Memory B cell (primary cell): ENCODE data around the gene TCEAL5.
"Not testable (repeated sequence)": the region's sequence is repeated elsewhere in the genome, so short reads cannot be mapped to it uniquely, and the experiment has no call there.

Source experiments
- ATAC-seq: fragments of 150-1000 bp; cut with Tn5 transposase; 2 replicates; pipeline ENCODE4 v1.10.0; 2021; ENCODE audit warnings: low read depth, mild to moderate bottlenecking, moderate library complexity
- DNase-seq, 2 donors: peaks; one replicate each; pipeline ENCODE4 v3.0.0; 2022; ENCODE audit warnings: low spot score in 2 of 2
- H3K27ac Mint-ChIP-seq: one replicate; pipeline ENCODE4 v1.8.0; 2022; ENCODE audit warnings: mild to moderate bottlenecking, moderate library complexity, mixed read lengths
- H3K27me3 Mint-ChIP-seq: one replicate; pipeline ENCODE4 v1.8.0; 2022; ENCODE audit warnings: mixed read lengths
- H3K36me3 Mint-ChIP-seq: one replicate; pipeline ENCODE4 v1.8.0; 2022; ENCODE audit warnings: mild to moderate bottlenecking, mixed read lengths
- H3K4me1 Mint-ChIP-seq: one replicate; pipeline ENCODE4 v1.8.0; 2022; ENCODE audit warnings: mixed read lengths
- H3K4me3 Mint-ChIP-seq: one replicate; pipeline ENCODE4 v1.8.0; 2022; ENCODE audit warnings: mild to moderate bottlenecking, moderate library complexity, mixed read lengths
- H3K9me3 Mint-ChIP-seq: one replicate; pipeline ENCODE4 v1.8.0; 2022; ENCODE audit warnings: mixed read lengths

Gene TCEAL5

DNA sequence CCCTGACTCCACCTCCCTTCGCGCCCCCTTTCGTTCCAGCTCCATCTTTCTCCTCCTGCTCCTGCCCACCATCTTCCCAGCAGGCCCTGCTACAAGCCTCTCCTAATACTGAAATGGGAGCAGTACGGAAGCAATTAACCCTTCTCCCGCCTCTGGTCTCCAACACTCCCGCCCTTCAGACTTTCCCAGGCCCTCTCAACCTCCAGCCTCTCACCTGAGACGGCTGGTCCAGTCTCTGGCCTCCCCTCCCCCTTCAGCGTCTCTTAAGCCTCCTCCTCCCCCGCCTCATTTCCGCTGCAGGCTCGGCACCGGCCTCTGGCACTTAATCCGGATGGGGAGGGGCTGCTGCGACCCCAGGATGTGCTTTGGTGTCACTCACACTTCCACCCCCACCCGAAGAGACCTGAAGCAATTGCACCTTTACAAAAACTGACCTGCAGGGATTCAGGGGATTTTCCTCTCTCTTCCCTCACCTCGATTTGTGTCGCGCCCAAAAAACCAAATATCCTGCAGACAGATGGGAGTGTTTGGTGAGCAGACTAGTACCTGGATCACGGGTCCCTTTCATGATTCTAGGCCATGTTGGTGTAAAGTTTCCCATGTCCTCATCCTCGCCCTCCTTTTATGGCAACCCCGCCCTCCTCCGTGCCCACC lies 22.3 kb downstream of the TCEAL5 start:
- Mint-ChIP-seq H3K27me3 (no peaks in the 10 kb centered on the region), H3K36me3 (no peaks in the 10 kb centered on the region), H3K4me1 (peaks cover 9% of the 10 kb centered on the region), H3K27ac (peak overlapping the region; percentile 97), H3K9me3 (no peaks in the 10 kb centered on the region), H3K4me3 (peak overlapping the region; percentile 93)
- ATAC-seq (peak; percentile 30), DNase-seq (no peak)

GRCh38 chrX:103253608-103254007 lies 22.9 kb downstream of the TCEAL5 start:
- Mint-ChIP-seq H3K9me3 (no peaks in the 10 kb centered on the region), H3K36me3 (no peaks in the 10 kb centered on the region), H3K4me1 (peaks cover 9% of the 10 kb centered on the region), H3K4me3 (peak overlapping the region; percentile 17), H3K27me3 (no peaks in the 10 kb centered on the region), H3K27ac (peak overlapping the region; percentile 97)
- ATAC-seq (no peak), DNase-seq (no peak)

DNA sequence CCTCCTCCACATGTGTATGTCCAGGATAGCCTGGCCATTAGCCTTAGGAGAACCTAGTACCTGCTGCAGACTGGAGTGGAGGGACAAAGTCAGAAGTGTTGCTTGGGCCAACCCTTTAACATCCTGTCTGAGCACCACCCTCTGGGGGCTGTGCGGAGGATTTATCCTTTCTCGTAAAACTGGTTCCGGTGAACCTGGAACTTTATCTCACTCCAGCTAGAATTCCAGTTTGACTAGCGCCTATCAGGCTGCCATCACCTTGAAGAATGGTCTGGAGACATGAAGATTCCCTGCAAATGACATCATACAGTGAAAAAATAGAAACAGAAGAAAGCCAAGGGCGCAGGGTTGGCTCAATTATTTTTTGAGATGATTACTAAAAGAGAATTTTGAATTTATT lies 25.6 kb downstream of the TCEAL5 start:
- H3K27me3 Mint-ChIP-seq: peaks cover 2% of the 10 kb centered on the region
- no peaks in the 10 kb centered on the region for H3K9me3 Mint-ChIP-seq
- H3K36me3 Mint-ChIP-seq: no peaks in the 10 kb centered on the region
- no peak for ATAC-seq
- peaks cover 9% of the 10 kb centered on the region for H3K4me1 Mint-ChIP-seq
- no peak overlapping the region for H3K27ac Mint-ChIP-seq
- H3K4me3 Mint-ChIP-seq: no peak overlapping the region
- DNase-seq: no peak

DNA sequence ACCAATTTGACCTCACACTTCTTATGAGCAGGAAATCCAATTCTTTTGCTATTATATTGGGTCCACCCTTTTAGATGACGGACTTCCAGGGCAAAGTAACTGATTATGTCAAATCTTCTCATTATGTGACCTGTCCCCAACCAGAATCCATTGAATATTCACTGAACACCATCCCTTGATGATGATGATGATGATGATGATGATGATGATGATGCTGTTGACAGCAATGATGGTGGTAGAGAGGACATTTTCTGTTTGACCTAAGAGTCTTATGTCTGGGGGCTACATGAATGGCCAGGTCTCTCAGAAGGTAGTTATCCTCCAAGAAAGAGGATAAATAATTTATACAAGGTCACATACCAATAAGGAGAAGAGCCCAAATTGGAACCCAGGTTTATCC lies 26.7 kb downstream of the TCEAL5 start:
- DNase-seq (no peak), ATAC-seq (no peak)
- Mint-ChIP-seq H3K36me3 (no peaks in the 10 kb centered on the region), H3K27ac (no peak overlapping the region), H3K27me3 (peaks cover 2% of the 10 kb centered on the region), H3K4me3 (no peak overlapping the region), H3K4me1 (peaks cover 4% of the 10 kb centered on the region), H3K9me3 (no peaks in the 10 kb centered on the region)

- Mint-ChIP-seq H3K4me1 (no peaks in the 10 kb centered on the region), H3K9me3 (no peaks in the 10 kb centered on the region), H3K4me3 (no peak overlapping the region), H3K27me3 (peaks cover 2% of the 10 kb centered on the region), H3K27ac (no peak overlapping the region), H3K36me3 (no peaks in the 10 kb centered on the region)
- ATAC-seq: no peak
- DNase-seq: no peak
Observed at GRCh38 chrX:103248553-103248952, 28.0 kb downstream of the TCEAL5 start.

DNA sequence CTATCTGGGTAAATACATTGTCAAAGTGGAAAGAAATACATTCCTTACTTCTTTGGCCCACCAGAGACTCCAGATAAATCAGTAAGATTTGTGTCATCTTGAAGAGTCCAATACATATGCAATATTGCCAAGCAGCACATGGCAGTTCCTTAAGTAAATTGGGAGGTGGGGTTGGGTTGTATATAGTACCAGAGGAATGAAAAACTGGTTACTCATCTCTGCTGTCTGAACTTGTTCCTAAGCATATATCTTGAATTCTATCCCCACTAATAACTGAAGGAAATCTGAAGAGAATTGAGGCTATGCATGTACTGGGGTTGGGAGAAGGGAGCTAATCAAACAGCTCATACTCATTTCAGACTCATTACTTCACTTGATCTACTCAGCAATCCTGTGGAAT lies 36.4 kb downstream of the TCEAL5 start:
- Mint-ChIP-seq H3K27me3 (peaks cover 4% of the 10 kb centered on the region), H3K27ac (no peak overlapping the region), H3K4me1 (peaks cover 2% of the 10 kb centered on the region), H3K36me3 (no peaks in the 10 kb centered on the region), H3K9me3 (no peaks in the 10 kb centered on the region), H3K4me3 (no peak overlapping the region)
- DNase-seq (no peak), ATAC-seq (no peak)

- Mint-ChIP-seq H3K27me3 (peaks cover 2% of the 10 kb centered on the region), H3K9me3 (no peaks in the 10 kb centered on the region), H3K4me3 (no peak overlapping the region), H3K36me3 (no peaks in the 10 kb centered on the region), H3K4me1 (no peaks in the 10 kb centered on the region), H3K27ac (no peak overlapping the region)
- ATAC-seq (no peak), DNase-seq (no peak)
Observed at GRCh38 chrX:103236296-103236695, 40.3 kb downstream of the TCEAL5 start.

DNA sequence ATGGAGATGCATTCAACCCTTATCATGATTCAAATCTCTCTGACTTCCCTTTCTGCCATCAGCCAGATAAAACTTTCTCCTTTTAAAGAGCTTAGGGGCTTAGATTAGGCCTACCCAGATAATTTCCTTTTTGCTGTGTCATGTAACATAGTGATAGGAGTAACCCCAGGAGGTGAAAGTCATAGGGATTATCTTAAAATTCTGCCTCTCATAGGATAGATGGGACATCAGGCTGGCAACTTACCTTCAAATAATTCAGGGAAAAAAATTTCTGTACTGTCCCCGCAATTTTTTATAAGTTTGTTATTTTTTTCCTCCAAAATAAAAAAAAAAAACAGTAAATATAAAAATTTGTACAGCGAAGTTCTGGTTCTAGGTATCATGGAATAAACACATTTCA lies 40.9 kb downstream of the TCEAL5 start:
- not testable (repeated sequence) for H3K4me3 Mint-ChIP-seq, H3K27ac Mint-ChIP-seq, H3K9me3 Mint-ChIP-seq, H3K4me1 Mint-ChIP-seq, DNase-seq, H3K27me3 Mint-ChIP-seq, ATAC-seq, H3K36me3 Mint-ChIP-seq

DNA sequence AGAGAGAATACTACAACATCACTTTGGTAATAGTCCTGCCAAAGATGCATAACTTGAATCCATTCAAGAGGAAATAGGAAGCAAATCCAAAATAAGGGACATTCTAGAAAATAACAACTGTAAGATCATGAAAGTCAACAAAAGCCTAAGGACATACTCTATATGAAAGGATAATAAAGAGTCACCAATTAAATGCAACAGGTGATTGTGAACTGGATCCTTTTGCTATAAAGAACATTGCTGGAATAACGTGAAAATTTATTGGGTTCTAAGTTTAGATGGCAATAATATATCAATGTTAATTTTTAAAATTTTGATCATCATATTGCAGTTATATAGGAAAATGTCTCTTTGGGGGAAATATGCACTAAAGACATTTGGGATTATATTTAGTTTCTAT lies 41.7 kb downstream of the TCEAL5 start:
- Mint-ChIP-seq H3K4me1 (no peaks in the 10 kb centered on the region), H3K4me3 (no peak overlapping the region), H3K27me3 (peaks cover 2% of the 10 kb centered on the region), H3K36me3 (no peaks in the 10 kb centered on the region), H3K27ac (no peak overlapping the region), H3K9me3 (no peaks in the 10 kb centered on the region)
- DNase-seq (no peak), ATAC-seq (no peak)

DNA sequence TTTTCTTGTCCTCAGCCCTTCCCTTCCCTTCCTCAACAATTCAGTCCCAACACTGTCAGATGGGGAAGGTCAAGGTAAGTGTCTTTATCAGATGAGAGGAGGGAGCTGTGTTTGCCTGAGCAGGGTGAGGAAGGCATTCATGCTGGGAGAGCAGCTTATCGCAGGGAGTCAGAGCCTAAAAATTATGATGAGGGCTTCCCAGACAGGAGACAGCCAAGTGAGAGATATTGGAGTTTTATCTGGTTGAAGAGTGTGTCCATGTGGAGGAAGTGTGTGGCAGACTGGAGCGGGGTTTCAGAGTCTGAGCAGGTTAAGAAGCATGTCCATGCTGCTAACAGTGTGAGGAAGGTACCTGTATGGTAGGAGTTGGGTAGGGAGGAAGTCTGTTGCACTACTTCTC lies 43.3 kb downstream of the TCEAL5 start:
- DNase-seq: no peak
- no peaks in the 10 kb centered on the region for H3K36me3 Mint-ChIP-seq
- no peak for ATAC-seq
- H3K9me3 Mint-ChIP-seq: no peaks in the 10 kb centered on the region
- no peak overlapping the region for H3K4me3 Mint-ChIP-seq
- no peaks in the 10 kb centered on the region for H3K4me1 Mint-ChIP-seq
- no peak overlapping the region for H3K27ac Mint-ChIP-seq
- peaks cover 2% of the 10 kb centered on the region for H3K27me3 Mint-ChIP-seq

DNA sequence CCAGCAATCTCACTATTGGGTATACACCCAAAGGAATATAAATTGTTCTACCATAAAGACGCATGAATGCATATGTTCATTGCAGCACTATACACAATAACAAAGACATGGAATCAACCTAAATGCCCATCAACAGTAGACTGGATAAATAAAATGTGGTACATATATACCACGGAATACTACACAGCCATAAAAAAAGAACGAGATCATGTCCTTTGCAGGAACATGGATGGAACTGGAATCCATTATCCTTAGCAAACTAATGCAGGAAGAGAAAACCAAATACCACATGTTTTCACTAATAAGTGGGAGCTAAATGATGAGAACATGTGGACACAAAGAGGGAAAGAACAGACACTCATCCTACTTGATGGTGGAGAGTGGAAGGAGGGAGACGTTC lies 50.6 kb downstream of the TCEAL5 start:
- not testable (repeated sequence) for ATAC-seq, H3K36me3 Mint-ChIP-seq, H3K4me1 Mint-ChIP-seq, H3K27me3 Mint-ChIP-seq, H3K27ac Mint-ChIP-seq, DNase-seq, H3K4me3 Mint-ChIP-seq, H3K9me3 Mint-ChIP-seq
